ENCODE measurements around the gene SNX8.
"Not testable (repeated sequence)": the region's sequence is repeated elsewhere in the genome, so short reads cannot be mapped to it uniquely, and the experiment has no call there.

Gene SNX8

DNA sequence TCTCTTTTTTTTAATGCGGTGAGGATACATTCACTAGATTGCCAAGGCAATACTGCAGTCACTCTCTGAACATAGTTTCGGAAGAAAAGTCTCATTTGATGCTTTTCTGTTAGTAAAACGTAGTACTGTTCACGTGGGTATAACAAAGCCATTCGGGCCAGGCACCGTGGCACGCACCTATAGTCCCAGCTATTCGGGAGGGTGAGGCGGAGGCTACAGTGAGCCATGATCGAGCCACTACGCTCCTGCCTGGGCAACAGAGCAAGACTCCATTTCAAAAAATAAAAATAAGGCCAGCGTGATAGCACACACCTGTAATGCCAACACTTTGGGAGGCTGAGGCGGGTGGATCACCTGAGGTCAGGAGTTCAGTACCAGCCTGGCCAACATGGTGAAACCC lies 24.6 kb downstream of the SNX8 start:
- DNase-seq, result no peak

GRCh38 chr7:2289111-2289586 lies 25.1 kb downstream of the SNX8 start:
- no peak for DNase-seq

GRCh38 chr7:2288503-2288902 lies 25.7 kb downstream of the SNX8 start:
- DNase-seq, result no peak

GRCh38 chr7:2287745-2288144 lies 26.5 kb downstream of the SNX8 start:
- DNase-seq, result no peak

GRCh38 chr7:2283074-2283473 lies 31.2 kb downstream of the SNX8 start:
- no peak for DNase-seq

GRCh38 chr7:2282185-2282751 lies 32.0 kb downstream of the SNX8 start:
- DNase-seq, result no peak

GRCh38 chr7:2281541-2281940 lies 32.7 kb downstream of the SNX8 start:
- no peak for DNase-seq

DNA sequence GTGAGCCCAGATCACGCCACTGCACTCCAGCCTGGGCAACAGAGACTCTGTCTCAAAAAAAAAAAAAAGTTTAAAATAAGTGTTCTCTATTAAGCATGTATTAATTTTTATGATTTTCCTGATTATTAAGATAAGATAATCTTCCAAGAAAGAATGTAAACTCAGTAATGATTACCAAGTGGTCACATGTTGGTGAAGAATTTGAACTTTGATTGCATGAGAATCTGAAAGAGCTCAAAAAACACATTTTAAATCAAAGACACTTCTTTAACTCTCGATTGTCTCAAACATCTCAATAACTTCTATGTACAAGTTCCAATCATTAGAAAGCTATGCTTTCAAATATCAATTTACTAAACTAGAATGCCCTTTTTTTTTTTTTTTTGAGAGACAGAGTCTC lies 33.8 kb downstream of the SNX8 start:
- DNase-seq, result no peak

GRCh38 chr7:2279896-2280295 lies 34.3 kb downstream of the SNX8 start:
- no peak for DNase-seq

DNA sequence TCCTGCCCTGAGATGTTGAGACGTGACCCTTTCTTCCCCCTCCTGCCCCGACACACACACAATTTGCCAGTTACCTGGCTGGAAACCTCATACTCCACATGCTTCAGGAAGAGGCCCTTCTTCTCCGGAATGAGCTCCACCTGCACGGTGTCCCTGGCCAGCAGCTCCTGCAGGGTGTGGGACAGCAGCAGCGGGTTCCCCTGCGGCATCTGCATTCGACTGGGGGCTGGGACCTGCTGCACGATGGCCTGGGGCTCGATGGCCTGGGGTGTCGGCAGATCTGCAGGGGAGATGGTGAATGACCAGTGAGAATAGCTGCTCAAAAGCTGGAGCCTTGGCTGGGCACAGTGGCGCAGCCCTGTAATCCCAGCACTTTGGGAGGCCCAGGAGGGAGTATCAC lies 36.2 kb downstream of the SNX8 start:
- no peak for DNase-seq

GRCh38 chr7:2276107-2276506 lies 38.1 kb downstream of the SNX8 start:
- DNase-seq, result no peak

GRCh38 chr7:2275101-2275500 lies 39.1 kb downstream of the SNX8 start:
- no peak for DNase-seq

- no peak for DNase-seq
These were observed 39.6 kb downstream of the SNX8 start for GRCh38 chr7:2274666-2275065.

GRCh38 chr7:2273866-2274265 lies 40.4 kb downstream of the SNX8 start:
- no peak for DNase-seq

- DNase-seq, result no peak
These were observed 42.2 kb downstream of the SNX8 start for GRCh38 chr7:2272031-2272430.

DNA sequence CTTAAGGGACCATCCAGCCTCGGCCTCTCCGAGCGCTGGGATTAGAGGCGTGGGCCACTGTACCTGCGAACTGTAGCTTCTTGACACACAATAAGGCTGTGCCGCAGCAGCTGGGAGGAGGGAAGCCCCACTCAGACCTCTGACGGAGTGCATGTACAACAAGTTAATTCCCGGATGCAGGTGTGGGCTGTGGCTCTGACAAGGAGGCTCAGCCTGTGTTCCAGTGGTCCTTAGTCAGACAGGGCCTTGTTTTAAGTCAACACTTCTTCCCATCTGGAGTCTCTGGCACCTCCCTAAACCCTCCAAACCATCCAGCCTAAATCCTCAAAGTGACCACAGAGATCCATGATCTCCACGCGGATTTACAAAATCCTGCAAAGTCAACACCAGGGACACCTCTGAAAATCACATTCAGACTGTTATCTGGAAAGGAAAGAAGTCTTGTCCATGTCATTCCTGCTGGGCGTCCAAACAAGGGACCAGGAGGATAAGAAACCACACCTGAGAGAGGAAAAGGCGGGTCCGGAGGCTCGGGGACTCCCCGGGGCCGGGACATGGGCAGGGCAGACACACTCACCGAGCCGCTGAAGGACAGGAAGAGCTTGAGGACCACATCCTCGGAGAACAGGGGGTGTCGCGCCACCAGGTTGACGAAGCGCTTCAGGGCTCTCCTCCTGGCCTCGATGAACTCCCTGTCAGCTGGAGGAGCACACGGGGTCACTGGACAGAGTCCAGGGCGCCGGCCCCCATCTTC lies 42.8 kb downstream of the SNX8 start:
- DNase-seq, result no peak

GRCh38 chr7:2270495-2270894 lies 43.7 kb downstream of the SNX8 start:
- no peak for DNase-seq

GRCh38 chr7:2269991-2270460 lies 44.2 kb downstream of the SNX8 start:
- DNase-seq, result no peak

DNA sequence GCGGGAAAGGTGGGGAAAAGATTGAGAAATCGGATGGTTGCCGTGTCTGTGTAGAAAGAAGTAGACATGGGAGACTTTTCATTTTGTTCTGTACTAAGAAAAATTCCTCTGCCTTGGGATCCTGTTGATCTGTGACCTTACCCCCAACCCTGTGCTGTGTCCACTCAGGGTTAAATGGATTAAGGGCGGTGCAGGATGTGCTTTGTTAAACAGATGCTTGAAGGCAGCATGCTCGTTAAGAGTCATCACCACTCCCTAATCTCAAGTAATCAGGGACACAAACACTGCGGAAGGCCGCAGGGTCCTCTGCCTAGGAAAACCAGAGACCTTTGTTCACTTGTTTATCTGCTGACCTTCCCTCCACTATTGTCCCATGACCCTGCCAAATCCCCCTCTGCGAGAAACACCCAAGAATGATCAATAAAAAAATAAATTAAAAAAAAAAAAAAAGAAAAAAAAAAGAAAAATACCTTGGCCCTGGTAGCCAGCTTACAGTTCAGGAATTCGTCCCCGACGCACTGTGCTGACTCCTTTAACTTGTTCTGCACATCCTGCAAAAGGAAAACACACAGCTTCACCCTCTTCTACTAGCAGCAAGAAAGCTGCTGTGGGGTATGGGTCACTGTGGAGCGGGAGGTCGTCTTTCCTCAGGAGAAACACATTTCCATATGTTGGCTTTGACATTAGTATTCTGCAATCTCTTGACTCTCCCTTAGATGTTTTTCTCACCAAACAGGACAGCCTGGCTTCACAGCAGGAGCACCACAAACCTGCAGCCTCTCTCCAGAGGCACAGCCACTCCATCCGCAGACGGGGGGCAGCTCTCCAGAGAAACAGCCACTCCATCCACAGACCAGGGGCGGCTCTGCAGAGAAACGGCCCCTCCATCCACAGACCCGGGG lies 44.9 kb downstream of the SNX8 start:
- not testable (repeated sequence) for DNase-seq

DNA sequence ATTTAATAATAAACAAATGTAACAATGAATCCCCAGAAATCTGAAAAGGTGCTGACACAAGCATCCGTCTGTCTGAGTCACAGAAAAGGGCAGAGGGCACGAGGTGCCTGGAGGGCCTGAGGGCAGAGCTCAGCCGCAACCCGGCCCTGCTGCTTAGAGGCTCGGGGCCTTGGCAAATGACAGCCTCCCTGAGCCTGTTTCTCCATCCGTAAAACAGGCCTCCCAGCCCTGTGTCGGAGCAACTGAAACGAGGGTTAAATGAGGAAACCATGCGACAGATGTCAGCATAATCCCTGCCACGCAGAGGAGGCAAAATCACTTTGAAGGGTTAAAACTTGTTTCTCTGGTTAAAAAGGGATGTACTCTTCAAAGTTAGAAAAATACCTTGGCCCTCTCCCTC lies 47.3 kb downstream of the SNX8 start:
- no peak for DNase-seq

GRCh38 chr7:2264158-2264557 lies 50.1 kb downstream of the SNX8 start:
- no peak for DNase-seq

DNA sequence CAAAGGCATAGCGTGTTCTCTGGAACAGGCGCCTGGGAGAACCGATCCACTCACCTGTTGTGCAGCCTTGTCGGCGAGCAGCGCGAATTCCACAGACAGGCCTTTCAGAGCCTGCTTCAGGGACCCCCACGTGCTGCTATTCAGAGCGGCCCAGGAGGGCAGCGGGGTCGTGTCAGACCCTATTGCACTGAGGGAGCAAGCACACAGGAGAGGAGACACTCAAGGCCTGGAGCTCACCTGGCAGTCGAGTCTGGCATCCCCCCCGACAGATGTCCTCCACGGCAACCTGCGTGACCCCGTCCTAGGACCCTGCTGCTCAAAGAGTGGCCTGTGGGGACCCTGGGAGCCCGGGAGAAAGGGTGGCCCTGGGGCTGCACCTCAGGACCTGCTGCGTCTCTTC lies 51.1 kb downstream of the SNX8 start:
- DNase-seq, result no peak

DNA sequence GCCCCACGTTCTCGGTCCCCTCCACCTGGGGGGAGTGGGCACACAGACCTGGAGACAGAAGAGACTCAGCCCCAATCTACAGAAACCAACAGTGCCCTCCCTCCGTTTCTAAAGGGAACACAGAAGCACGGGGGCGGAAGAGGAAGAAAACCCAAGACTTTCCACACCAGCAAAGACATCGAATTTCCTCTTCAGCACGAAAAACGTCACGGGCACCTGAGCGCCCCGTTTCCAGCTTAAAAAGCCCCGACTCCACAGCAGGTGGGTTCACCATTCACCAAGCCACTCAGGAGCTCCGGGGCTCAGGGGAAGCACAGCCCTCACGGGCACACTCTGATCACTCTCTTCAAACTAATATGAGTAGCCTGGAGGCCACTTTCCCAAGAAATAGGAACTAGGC lies 52.6 kb downstream of the SNX8 start:
- no peak for DNase-seq

- DNase-seq, result no peak
These were observed 53.4 kb downstream of the SNX8 start for GRCh38 chr7:2260820-2261219.

Data from activated CD8-positive, alpha-beta memory T cell treated with anti-CD3 and anti-CD28 coated beads for 24 hours (primary cell).